HEK293 (cell line): ENCODE data around the gene MFGE8.

Experiments
- BCL11A ChIP-seq: fragments of 450-650 bp; formaldehyde crosslinking; IDR thresholded peaks from 2 replicates; pipeline ENCODE4 v1.5.1; 2016; ENCODE audit warnings: low read depth, missing biosample characterization, missing genetic modification characterization
- CTCF ChIP-seq: fragments of 450-650 bp; formaldehyde crosslinking; IDR thresholded peaks from 2 replicates; pipeline ENCODE4 v1.5.1; 2016; ENCODE audit warnings: missing biosample characterization, missing genetic modification characterization
- HIC1 ChIP-seq: fragments of 450-650 bp; formaldehyde crosslinking; IDR thresholded peaks from 2 replicates; pipeline ENCODE4 v1.5.1; 2016; ENCODE audit warnings: missing biosample characterization, missing genetic modification characterization
- SCRT1 ChIP-seq: fragments of 450-650 bp; formaldehyde crosslinking; IDR thresholded peaks from 2 replicates; pipeline ENCODE4 v1.5.1; 2016; ENCODE audit warnings: missing biosample characterization, missing genetic modification characterization, borderline replicate concordance
- SP2 ChIP-seq: fragments of 450-650 bp; formaldehyde crosslinking; IDR thresholded peaks from 2 replicates; pipeline ENCODE4 v1.5.1; 2016; ENCODE audit warnings: missing biosample characterization, missing genetic modification characterization
- SP7 ChIP-seq: fragments of 450-650 bp; formaldehyde crosslinking; IDR thresholded peaks from 2 replicates; pipeline ENCODE4 v1.5.1; 2016; ENCODE audit warnings: missing biosample characterization, missing genetic modification characterization
- ZBTB1 ChIP-seq: fragments of 450-650 bp; formaldehyde crosslinking; IDR thresholded peaks from 2 replicates; pipeline ENCODE4 v1.5.1; 2016; ENCODE audit warnings: missing biosample characterization, missing genetic modification characterization
- ZBTB11 ChIP-seq: fragments of 450-650 bp; formaldehyde crosslinking; conservative IDR thresholded peaks from 2 replicates; pipeline ENCODE4 v1.5.1; 2016; ENCODE audit warnings: low read depth, missing biosample characterization, missing genetic modification characterization
- ZFP41 ChIP-seq: fragments of 450-650 bp; formaldehyde crosslinking; IDR thresholded peaks from 2 replicates; pipeline ENCODE4 v1.5.1; 2016; ENCODE audit warnings: missing biosample characterization, missing genetic modification characterization, borderline replicate concordance
- ZNF10 ChIP-seq: fragments of 450-650 bp; formaldehyde crosslinking; IDR thresholded peaks from 2 replicates; pipeline ENCODE4 v1.5.1; 2017; ENCODE audit warnings: missing biosample characterization, missing genetic modification characterization
- ZNF16 ChIP-seq: fragments of 450-650 bp; formaldehyde crosslinking; IDR thresholded peaks from 2 replicates; pipeline ENCODE4 v1.5.1; 2016; ENCODE audit warnings: low read depth, missing biosample characterization, missing genetic modification characterization
- ZNF366 ChIP-seq: fragments of 450-650 bp; formaldehyde crosslinking; conservative IDR thresholded peaks from 2 replicates; pipeline ENCODE4 v1.5.1; 2016; ENCODE audit warnings: missing biosample characterization, missing genetic modification characterization
- ZNF660 ChIP-seq: fragments of 450-650 bp; IDR thresholded peaks from 2 replicates; pipeline ENCODE4 v1.5.1; 2018; ENCODE audit warnings: missing biosample characterization, mild to moderate bottlenecking, missing genetic modification characterization
- ZNF76 ChIP-seq: fragments of 450-650 bp; formaldehyde crosslinking; IDR thresholded peaks from 2 replicates; pipeline ENCODE4; 2016; ENCODE audit warnings: low read depth, missing biosample characterization, missing genetic modification characterization, borderline replicate concordance

GRCh38 chr15:88874275-88874674, 38.9 kb downstream of the MFGE8 start:
- TF ChIP-seq CTCF (tag by site-specific recombination) (no peak), ZNF660 (tag by site-specific recombination) (no peak), SP2 (tag by site-specific recombination) (no peak), SP7 (no peak), ZFP41 (tag by site-specific recombination) (no peak), ZNF10 (tag by site-specific recombination) (no peak), ZNF16 (tag by site-specific recombination) (no peak), ZBTB1 (tag by site-specific recombination) (no peak), HIC1 (tag by site-specific recombination) (no peak), ZNF366 (tag by site-specific recombination) (no peak), BCL11A (no peak), ZNF76 (tag by site-specific recombination) (no peak), SCRT1 (no peak), ZBTB11 (no peak)
